HG03196 (cell line): Measurements from ENCODE around the gene AP3B1.
"Not testable (repeated sequence)": the region's sequence is repeated elsewhere in the genome, so short reads cannot be mapped to it uniquely, and the experiment has no call there.

ENCODE experiments used
- ATAC-seq: cut with Tn5 transposase; IDR thresholded peaks from one replicate; pipeline ENCODE4 v1.9.1; 2021; ENCODE audit not compliant: unreplicated experiment

Gene AP3B1

GRCh38 chr5:78245136-78245535 is 49.4 kb downstream of the AP3B1 start:
- ATAC-seq: no peak

GRCh38 chr5:78243639-78244038 is 50.9 kb downstream of the AP3B1 start:
- ATAC-seq: no peak

- ATAC-seq: no peak
Measured at GRCh38 chr5:78243091-78243490, 51.4 kb downstream of the AP3B1 start.

- no peak for ATAC-seq
Measured at GRCh38 chr5:78242001-78242400, 52.5 kb downstream of the AP3B1 start.

GRCh38 chr5:78237911-78238310 is 56.6 kb downstream of the AP3B1 start:
- no peak for ATAC-seq

GRCh38 chr5:78236046-78236445 is 58.5 kb downstream of the AP3B1 start:
- no peak for ATAC-seq

GRCh38 chr5:78235289-78235688 is 59.2 kb downstream of the AP3B1 start:
- no peak for ATAC-seq

- no peak for ATAC-seq
Measured at GRCh38 chr5:78234804-78235203, 59.7 kb downstream of the AP3B1 start.

- no peak for ATAC-seq
Measured at GRCh38 chr5:78232163-78232562, 62.3 kb downstream of the AP3B1 start.

GRCh38 chr5:78224358-78224757 is 70.1 kb downstream of the AP3B1 start:
- no peak for ATAC-seq

- peak; percentile 99 for ATAC-seq
Measured at GRCh38 chr5:78221964-78222451, 72.5 kb downstream of the AP3B1 start.

GRCh38 chr5:78221467-78221866 is 73.0 kb downstream of the AP3B1 start:
- no peak for ATAC-seq

GRCh38 chr5:78215972-78216371 is 78.5 kb downstream of the AP3B1 start:
- no peak for ATAC-seq

GRCh38 chr5:78215565-78215964 is 78.9 kb downstream of the AP3B1 start:
- ATAC-seq: no peak

- ATAC-seq: no peak
Measured at GRCh38 chr5:78213799-78214198, 80.7 kb downstream of the AP3B1 start.

- no peak for ATAC-seq
Measured at GRCh38 chr5:78211052-78211451, 83.4 kb downstream of the AP3B1 start.

- no peak for ATAC-seq
Measured at GRCh38 chr5:78204241-78204640, 90.3 kb downstream of the AP3B1 start.

- no peak for ATAC-seq
Measured at GRCh38 chr5:78203815-78204214, 90.7 kb downstream of the AP3B1 start.

GRCh38 chr5:78190402-78190801 is 104.1 kb downstream of the AP3B1 start:
- ATAC-seq: no peak

- not testable (repeated sequence) for ATAC-seq
Measured at GRCh38 chr5:78188681-78189080, 105.8 kb downstream of the AP3B1 start.

GRCh38 chr5:78187172-78187571 is 107.3 kb downstream of the AP3B1 start:
- ATAC-seq: no peak

GRCh38 chr5:78182838-78183237 is 111.7 kb downstream of the AP3B1 start:
- ATAC-seq: no peak

- no peak for ATAC-seq
Measured at GRCh38 chr5:78178356-78178755, 116.1 kb downstream of the AP3B1 start.

- not testable (repeated sequence) for ATAC-seq
Measured at GRCh38 chr5:78170335-78170734, 124.2 kb downstream of the AP3B1 start.
